Measurements from ENCODE around the gene MAP3K7. TPM values are rescaled to one million over a fixed set of nuclear protein-coding genes. Genes with fewer than 3 reads are reported as not detected.

The MAP3K7 gene
- total and polyA plus RNA-seq, 2 experiments from 2014 or later, result 33.2 to 47.1 TPM

- Mint-ChIP-seq H3K4me1 (peaks cover 7% of the 10 kb centered on the region; the same call in 2 of the 3 replicates), H3K27me3 (ENCODE audit: insufficient read depth, low read depth, poor library complexity) (no peaks in the 10 kb centered on the region), H3K36me3 (ENCODE audit: low read depth) (no peaks in the 10 kb centered on the region), H3K9me3 (no peaks in the 10 kb centered on the region), H3K27ac (no peak overlapping the region), H3K4me3 (no peak overlapping the region)
- H3K9me2 ChIP-seq (ENCODE audit: insufficient read depth), result no peaks in the 10 kb centered on the region
- H3K36me3 ChIP-seq (ENCODE audit: insufficient read depth), result no peaks in the 10 kb centered on the region
- no peak for ATAC-seq
- H3K79me2 ChIP-seq (replicated peaks; ENCODE audit: insufficient read depth), result no peaks in the 10 kb centered on the region
- H3K27me3 ChIP-seq (ENCODE audit: insufficient read depth), result no peaks in the 10 kb centered on the region
- no peaks in the 10 kb centered on the region for H3F3A ChIP-seq (replicated peaks; ENCODE audit: low read depth)
- H3K4me2 ChIP-seq, result no peak overlapping the region
- H3K27ac ChIP-seq (ENCODE audit: low read depth), result no peak overlapping the region
- TF ChIP-seq CTCF (conservative IDR thresholded peaks at IDR 0.05; ENCODE audit: low read depth in 2 of 2) (no peak), NANOG (IDR thresholded peaks at IDR 0.05; ENCODE audit: borderline replicate concordance) (no peak), ZNF462 (CRISPR knock-in tag; IDR thresholded peaks at IDR 0.05) (no peak), CREB1 (CRISPR knock-in tag; IDR thresholded peaks at IDR 0.05; ENCODE audit: low read depth) (no peak), EZH2phosphoT487 (IDR thresholded peaks at IDR 0.05; ENCODE audit: unreplicated experiment) (no peak), REST (IDR thresholded peaks at IDR 0.05; ENCODE audit: unreplicated experiment) (no peak), ZNF114 (CRISPR knock-in tag; IDR thresholded peaks at IDR 0.05) (no peak), JUNB (IDR thresholded peaks at IDR 0.05; ENCODE audit: unreplicated experiment) (no peak), EZH2 (IDR thresholded peaks at IDR 0.05; ENCODE audit: low read depth, unreplicated experiment) (no peak), ETS1 (IDR thresholded peaks at IDR 0.05) (no peak), STAT1 (IDR thresholded peaks at IDR 0.05; ENCODE audit: unreplicated experiment) (no peak), ZNF331 (CRISPR knock-in tag; IDR thresholded peaks at IDR 0.05; ENCODE audit: low read depth) (no peak), POLR2AphosphoS5 (IDR thresholded peaks at IDR 0.05; ENCODE audit: low read depth) (no peak)
- no peak for DNase-seq (ENCODE audit: low spot score)
- no peak overlapping the region for H2AFZ ChIP-seq
- H4K20me1 ChIP-seq (replicated peaks; ENCODE audit: insufficient read depth), result no peaks in the 10 kb centered on the region
- no peaks in the 10 kb centered on the region; the same call in 1 of the 2 replicates for H3K4me1 ChIP-seq (ENCODE audit: insufficient read depth)
- H3K4me3 ChIP-seq, result no peak overlapping the region
Measured at GRCh38 chr6:90595854-90596253, 9.0 kb upstream of the MAP3K7 start.

Measured in GM23338 (cell line).